PC-9 (cell line): ENCODE data around the gene HOMER3. TPM values are rescaled to one million over a fixed set of nuclear protein-coding genes. Genes with fewer than 3 reads are reported as not detected.

Experiments used
- BruUV-seq: library from RNA; stranded (reverse); fragments of 400-500 nt; replicated peaks from 2 replicates; lab custom pipeline; 2021; lab: Mats Ljungman, UMichigan
- CTCF ChIA-PET: fragments of 300-600 bp; sonication (Branson Sonifier 250); formaldehyde crosslinking; loops from one replicate; lab custom pipeline; 2022; ENCODE audit warnings: antibody characterized with exemption; lab: Charles Lee
- POLR2A ChIA-PET: fragments of 300-600 bp; sonication (Branson Sonifier 250); formaldehyde crosslinking; loops from one replicate; lab custom pipeline; 2022; ENCODE audit warnings: antibody characterized with exemption; ENCODE audit not compliant: unreplicated experiment; lab: Charles Lee
- DNase-seq, 2 experiments: peaks; one replicate each; pipeline versions ENCODE4 v3.0.0 to v3.0.0-alpha.2; 2015 to 2022; ENCODE audit warnings: mixed read lengths in 1 of 2
- H2AFZ ChIP-seq: fragments of 200-600 bp; sonication (generic); 2 replicates; pipeline ENCODE4 v1.8.1; 2017; ENCODE audit warnings: antibody characterized with exemption
- H3F3A ChIP-seq: fragments of 200-600 bp; sonication (generic); 2 replicates; pipeline ENCODE4 v1.8.1; 2017; ENCODE audit warnings: antibody characterized with exemption, mild to moderate bottlenecking, low read depth; ENCODE audit not compliant: insufficient read depth
- H3K27ac ChIP-seq: fragments of 200-600 bp; sonication (generic); 2 replicates; pipeline ENCODE4 v1.6.1; 2016; ENCODE audit warnings: mixed run types
- H3K27me3 ChIP-seq: fragments of 200-600 bp; sonication (generic); 2 replicates; pipeline ENCODE4 v1.6.1; 2016; ENCODE audit warnings: low read depth, mixed run types; ENCODE audit not compliant: insufficient read depth
- H3K36me3 ChIP-seq: fragments of 200-600 bp; sonication (generic); 2 replicates; pipeline ENCODE4 v1.6.1; 2016; ENCODE audit warnings: low read depth, mixed run types
- H3K4me1 ChIP-seq: fragments of 200-600 bp; sonication (generic); replicated peaks from 2 replicates; pipeline ENCODE4 v1.6.1; 2016; ENCODE audit warnings: mixed run types; ENCODE audit not compliant: insufficient read depth
- H3K4me2 ChIP-seq: fragments of 200-600 bp; sonication (generic); 2 replicates; pipeline ENCODE4 v1.6.1; 2017; ENCODE audit warnings: mixed run types
- H3K4me3 ChIP-seq: fragments of 200-600 bp; sonication (generic); 2 replicates; pipeline ENCODE4 v1.6.1; 2016; ENCODE audit warnings: mixed run types
- H3K79me2 ChIP-seq: fragments of 200-600 bp; sonication (generic); 2 replicates; pipeline ENCODE4 v1.6.1; 2017; ENCODE audit warnings: low read depth, mixed run types
- H3K9me2 ChIP-seq: fragments of 200-600 bp; sonication (generic); 2 replicates; pipeline ENCODE4 v1.8.1; 2017; ENCODE audit warnings: mild to moderate bottlenecking; ENCODE audit not compliant: insufficient read depth
- H3K9me3 ChIP-seq: fragments of 200-600 bp; sonication (generic); 2 replicates; pipeline ENCODE4 v1.8.1; 2016; ENCODE audit warnings: low read depth; ENCODE audit not compliant: insufficient read depth
- H4K20me1 ChIP-seq: fragments of 200-600 bp; sonication (generic); 2 replicates; pipeline ENCODE4 v1.8.1; 2017; ENCODE audit not compliant: insufficient read depth
- EZH2 ChIP-seq: fragments of 200-600 bp; sonication (generic); IDR thresholded peaks from 2 replicates; pipeline ENCODE4 v1.8.0; 2017; ENCODE audit warnings: antibody characterized with exemption, low read depth
- intact Hi-C: fragments of 100-400 bp; cut with micrococcal nuclease; formaldehyde crosslinking; loops from one replicate; pipeline ENCODE4 v1.10.0; 2022; ENCODE audit not compliant: unreplicated experiment
- total RNA-seq: library from RNA; stranded (reverse); gene quantifications from 2 replicates; pipeline ENCODE4 v1.2.3, GENCODE V29; 2021
- TF ChIP-seq, protein P1 (sequence below): fragments of 200-600 bp; sonication (generic); conservative IDR thresholded peaks from 2 replicates; pipeline ENCODE4 v1.6.1; 2017; ENCODE audit warnings: mixed run types, antibody characterized with exemption, mild to moderate bottlenecking, moderate library complexity

HOMER3 gene
- total RNA-seq, 1 experiment from 2014 or later, result 55.7 TPM

DNA sequence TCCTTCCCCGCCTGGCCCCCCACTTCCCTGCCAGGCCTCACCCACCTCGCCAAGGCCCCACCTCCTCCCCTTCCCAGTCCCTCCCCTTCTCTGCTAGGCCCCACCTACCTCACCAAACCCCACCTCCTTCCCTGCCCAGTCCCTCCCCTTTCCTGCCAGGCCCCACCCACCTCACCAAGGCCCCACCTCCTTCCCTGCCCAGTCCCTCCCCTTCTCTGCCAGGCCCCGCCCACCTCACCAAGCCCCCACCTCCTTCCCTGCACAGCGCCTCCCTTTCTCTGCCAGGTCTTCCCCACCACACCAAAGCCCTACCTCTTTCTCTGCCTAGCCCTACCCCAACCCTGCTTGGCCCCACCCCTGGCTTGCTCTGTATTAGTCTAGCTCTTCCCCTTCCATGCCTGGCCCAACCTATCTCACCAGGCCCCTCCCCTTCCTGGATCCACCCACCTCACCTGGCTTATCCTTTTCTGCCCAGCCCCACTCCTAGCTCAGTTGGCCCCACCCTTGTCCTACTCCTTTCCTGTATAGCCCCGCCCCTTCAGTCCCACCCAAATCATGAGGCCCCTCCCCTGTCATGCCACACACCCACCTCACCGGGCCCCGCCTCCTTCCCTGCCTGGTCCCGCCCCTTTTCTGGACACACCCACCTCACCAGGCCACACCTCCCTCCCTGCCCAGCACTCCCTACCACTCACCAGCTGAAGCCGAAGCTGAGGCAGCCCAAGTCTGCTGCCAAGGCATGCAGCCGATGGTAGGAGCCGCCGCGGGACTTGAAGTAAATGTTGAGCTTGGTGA is 61.2 kb downstream of the HOMER3 start:
- H3K9me2 ChIP-seq, result no peaks in the 10 kb centered on the region
- H3K79me2 ChIP-seq, result no peaks in the 10 kb centered on the region
- CTCF ChIA-PET, result interaction anchor here (0.7 kb wide), 1 partner anchor 15 kb away, joined by 10 read pairs; no protein-coding TSS in a partner anchor
- no peaks in the 10 kb centered on the region for H3K36me3 ChIP-seq
- peaks cover 46% of the 10 kb centered on the region for H3F3A ChIP-seq
- no peaks in the 10 kb centered on the region for H3K4me1 ChIP-seq
- no peak overlapping the region for H3K27ac ChIP-seq
- H4K20me1 ChIP-seq, result peaks cover 23% of the 10 kb centered on the region; the same call in 1 of the 2 replicates
- POLR2A ChIA-PET, result interaction anchor here (0.6 kb wide), 1 partner anchor 530 kb away, joined by 14 read pairs; no protein-coding TSS in a partner anchor
- no peak overlapping the region for H3K4me3 ChIP-seq
- no peaks in the 10 kb centered on the region for H3K27me3 ChIP-seq
- BruUV-seq, result no TSS peak
- H3K9me3 ChIP-seq, result no peaks in the 10 kb centered on the region
- TF ChIP-seq, protein P1, sequence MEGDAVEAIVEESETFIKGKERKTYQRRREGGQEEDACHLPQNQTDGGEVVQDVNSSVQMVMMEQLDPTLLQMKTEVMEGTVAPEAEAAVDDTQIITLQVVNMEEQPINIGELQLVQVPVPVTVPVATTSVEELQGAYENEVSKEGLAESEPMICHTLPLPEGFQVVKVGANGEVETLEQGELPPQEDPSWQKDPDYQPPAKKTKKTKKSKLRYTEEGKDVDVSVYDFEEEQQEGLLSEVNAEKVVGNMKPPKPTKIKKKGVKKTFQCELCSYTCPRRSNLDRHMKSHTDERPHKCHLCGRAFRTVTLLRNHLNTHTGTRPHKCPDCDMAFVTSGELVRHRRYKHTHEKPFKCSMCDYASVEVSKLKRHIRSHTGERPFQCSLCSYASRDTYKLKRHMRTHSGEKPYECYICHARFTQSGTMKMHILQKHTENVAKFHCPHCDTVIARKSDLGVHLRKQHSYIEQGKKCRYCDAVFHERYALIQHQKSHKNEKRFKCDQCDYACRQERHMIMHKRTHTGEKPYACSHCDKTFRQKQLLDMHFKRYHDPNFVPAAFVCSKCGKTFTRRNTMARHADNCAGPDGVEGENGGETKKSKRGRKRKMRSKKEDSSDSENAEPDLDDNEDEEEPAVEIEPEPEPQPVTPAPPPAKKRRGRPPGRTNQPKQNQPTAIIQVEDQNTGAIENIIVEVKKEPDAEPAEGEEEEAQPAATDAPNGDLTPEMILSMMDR, result no peak
- no peak for TF ChIP-seq EZH2
- intact Hi-C loops, result no loop called here
- H3K4me2 ChIP-seq, result no peak overlapping the region
- H2AFZ ChIP-seq, result no peak overlapping the region
- peak; percentile 33 to 73 for DNase-seq

Other genes starting within 250 kb of the HOMER3 start
- not detected in 2 replicates for gene COMP, start 149.9 kb downstream of the HOMER3 start, total RNA-seq
- 78.8 and 93.0 TPM in 2 replicates for gene UPF1, start 109.3 kb downstream of the HOMER3 start, total RNA-seq
- gene CERS1, start 45.1 kb downstream of the HOMER3 start, total RNA-seq, result 2.7 and 4.9 TPM in 2 replicates
- gene COPE, start 21.8 kb downstream of the HOMER3 start, total RNA-seq, result 190 and 221 TPM in 2 replicates
- gene DDX49, start 21.5 kb downstream of the HOMER3 start, total RNA-seq, result 41.2 and 46.3 TPM in 2 replicates
- gene SUGP2, start 92.3 kb upstream of the HOMER3 start, total RNA-seq, result 60.0 and 73.1 TPM in 2 replicates
- gene ARMC6, start 92.4 kb upstream of the HOMER3 start, total RNA-seq, result 23.5 and 28.8 TPM in 2 replicates
- gene SLC25A42, start 122.8 kb upstream of the HOMER3 start, total RNA-seq, result 5.8 and 6.9 TPM in 2 replicates
- gene TMEM161A, start 197.3 kb upstream of the HOMER3 start, total RNA-seq, result 41.1 and 53.6 TPM in 2 replicates
- 1.8 and 3.9 TPM in 2 replicates for gene MEF2B, start 229.0 kb upstream of the HOMER3 start, total RNA-seq